ENCODE data around the gene PRKCH.
"Not testable (repeated sequence)": the region's sequence is repeated elsewhere in the genome, so short reads cannot be mapped to it uniquely, and the experiment has no call there.

The PRKCH gene

DNA sequence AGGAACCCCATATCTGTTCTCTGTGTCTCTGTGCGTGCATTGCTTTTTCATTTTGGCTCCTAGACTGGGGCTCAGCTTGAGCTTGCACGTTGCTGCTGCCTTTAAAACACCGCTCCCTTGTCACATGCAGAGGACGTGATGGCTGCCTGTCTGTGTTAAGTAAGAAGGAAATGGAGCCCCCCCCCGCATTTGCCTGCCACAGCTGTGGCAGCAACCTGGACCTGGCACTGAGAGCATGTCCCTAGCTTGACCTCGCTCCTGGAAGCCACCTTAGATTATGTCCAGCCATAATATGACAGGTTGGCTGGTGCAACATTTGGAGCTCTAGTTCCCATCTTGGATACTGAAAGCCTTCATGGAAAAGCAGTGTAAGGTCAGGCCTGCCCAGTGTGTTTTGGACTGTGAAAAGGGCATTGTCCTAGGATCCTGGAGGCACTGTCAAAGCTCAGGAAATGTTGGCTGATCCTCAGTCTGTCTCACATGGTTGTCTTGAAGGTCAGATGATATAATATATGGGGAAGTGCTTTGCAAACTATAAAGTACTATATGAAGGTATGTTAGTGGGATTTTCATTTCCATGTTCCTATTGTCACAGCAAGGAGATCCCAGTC lies 73.8 kb downstream of the PRKCH start:
- no peak for DNase-seq (ENCODE audit: low read depth)

GRCh38 chr14:61396279-61396678 lies 74.9 kb downstream of the PRKCH start:
- DNase-seq (ENCODE audit: low read depth) = no peak

DNA sequence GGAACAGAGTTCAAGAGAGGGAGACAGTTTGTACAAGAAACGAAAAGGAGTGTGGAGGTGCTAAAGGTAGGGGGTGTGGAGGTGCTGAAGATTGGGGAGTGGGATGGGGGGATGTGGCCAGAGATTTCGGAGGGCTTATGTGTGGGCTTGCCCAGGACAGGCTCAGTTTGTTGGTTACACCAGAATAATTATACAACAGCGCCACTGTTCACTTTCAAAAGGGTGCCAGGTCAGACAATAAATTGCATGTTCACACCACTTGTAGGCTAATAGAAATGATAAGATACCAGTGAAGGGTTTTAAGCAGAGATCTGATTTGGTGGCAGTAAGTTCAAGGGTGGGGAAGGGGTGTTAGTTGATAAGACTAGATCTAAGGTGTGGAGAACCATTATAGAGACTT lies 75.3 kb downstream of the PRKCH start:
- DNase-seq (ENCODE audit: low read depth) = no peak

DNA sequence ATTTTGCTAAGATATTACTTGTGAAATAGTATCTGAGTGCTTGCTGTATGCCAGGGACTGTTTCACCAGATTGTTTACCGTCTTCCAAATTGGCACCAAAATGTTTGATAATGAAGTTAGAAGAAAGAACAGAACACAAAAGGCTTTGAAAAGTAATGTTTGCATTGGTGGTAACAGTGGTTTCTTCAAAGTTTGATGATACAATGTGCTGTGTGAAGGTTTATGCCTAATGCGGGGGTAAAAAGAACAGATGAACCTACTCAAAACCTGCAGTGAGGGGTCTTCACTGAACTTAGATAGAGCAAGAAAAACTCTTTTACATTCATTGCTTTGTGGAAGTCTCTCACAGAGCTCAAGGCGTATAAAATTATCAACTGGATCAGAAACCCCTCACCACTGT lies 76.2 kb downstream of the PRKCH start:
- no peak for DNase-seq (ENCODE audit: low read depth)

DNA sequence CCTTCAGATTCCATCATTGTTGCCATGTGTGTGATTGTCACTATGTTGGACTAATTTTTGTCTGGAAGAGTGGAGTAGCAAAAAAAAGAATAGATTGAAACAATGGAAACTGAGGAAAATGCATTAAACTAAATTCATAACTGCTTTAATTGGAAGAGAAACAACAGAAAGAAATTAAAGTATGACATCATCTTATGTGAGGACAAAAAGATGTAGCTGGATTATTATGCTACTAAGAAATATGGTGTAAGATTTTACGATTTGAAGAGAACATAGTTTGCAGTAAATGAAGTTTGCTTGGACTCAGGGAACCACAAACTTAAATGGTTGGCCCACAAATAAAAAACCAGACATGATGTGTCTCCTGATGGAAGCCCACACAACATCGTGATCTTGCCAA lies 76.8 kb downstream of the PRKCH start:
- DNase-seq (ENCODE audit: low read depth) = no peak

DNA sequence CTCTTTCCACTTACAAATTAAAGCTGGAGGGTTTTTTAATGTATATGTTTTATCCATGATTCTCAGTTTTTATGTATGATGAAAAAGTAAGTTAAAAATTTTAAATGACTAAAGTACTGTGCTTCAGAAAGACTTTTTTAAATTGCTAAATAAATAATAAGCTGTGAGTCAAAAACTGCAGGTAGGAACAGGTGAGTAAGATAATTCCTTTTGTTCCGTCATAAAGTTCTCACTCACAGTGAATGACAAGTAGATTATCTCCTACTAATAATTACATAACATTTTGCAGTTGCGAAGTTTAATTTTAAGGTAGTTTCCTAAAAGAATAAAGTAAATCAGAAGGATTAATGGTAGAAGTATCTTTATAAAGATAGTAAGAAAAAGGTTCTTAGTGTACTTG lies 78.0 kb downstream of the PRKCH start:
- DNase-seq (ENCODE audit: low read depth) = no peak

DNA sequence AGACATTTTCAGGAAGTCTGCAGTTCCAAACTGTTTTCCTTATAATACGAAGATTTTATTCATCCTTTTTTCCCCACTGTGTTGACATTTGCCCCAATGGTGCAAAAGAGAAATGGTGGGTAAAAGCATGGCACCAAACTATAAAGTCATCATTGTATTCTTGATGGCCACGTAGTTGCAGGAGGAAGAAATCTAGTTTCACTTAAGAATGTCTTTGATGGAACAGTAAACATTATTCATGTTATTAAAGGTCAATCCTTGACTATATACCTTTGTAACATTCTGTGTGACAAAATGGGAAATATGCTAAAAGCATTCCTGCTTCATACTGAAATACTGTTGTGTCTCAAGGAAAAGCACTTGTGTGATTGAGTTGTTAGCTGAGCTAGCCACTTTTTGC lies 80.1 kb downstream of the PRKCH start:
- no peak for DNase-seq (ENCODE audit: low read depth)

DNA sequence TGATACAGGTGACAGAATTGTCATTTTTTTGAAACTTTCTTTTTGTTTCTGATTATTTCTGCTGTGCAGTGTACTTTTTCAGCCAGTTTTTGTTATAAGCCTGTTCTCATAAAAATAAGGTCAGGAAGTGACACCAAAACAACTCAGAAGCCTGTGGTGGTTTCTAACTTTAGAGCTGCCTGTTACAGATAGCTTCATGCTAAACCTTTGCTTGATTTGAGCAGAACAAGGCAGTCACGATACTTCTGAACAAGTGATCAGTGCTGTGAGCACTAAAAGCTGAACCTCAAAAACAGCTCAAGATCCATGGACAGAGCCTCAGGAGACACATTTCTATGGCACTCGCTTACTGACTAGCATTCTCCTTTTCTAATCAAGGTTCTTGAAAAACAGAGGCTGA lies 82.0 kb downstream of the PRKCH start:
- DNase-seq (ENCODE audit: low read depth) = no peak

DNA sequence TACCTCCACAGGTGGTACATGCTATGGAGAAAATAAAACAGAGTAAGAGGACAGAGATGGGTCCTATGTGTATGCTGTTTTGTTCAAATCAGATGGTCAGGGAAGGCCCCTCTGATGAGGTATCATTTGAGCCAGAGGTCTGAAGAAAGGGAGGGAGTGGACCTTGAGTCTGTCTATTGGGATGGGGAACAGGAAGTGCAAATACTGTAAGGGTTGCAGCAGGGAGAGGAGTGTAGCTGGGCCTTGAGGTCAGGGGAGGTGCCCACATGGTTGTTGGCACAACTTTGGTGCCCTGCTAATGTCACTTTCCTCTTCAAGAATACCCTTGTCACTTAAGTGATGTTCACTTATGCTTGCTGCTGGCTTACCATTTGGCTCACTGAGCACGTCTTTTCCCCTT lies 83.3 kb downstream of the PRKCH start:
- no peak for DNase-seq (ENCODE audit: low read depth)

GRCh38 chr14:61406198-61406597 lies 84.8 kb downstream of the PRKCH start:
- no peak for DNase-seq (ENCODE audit: low read depth)

DNA sequence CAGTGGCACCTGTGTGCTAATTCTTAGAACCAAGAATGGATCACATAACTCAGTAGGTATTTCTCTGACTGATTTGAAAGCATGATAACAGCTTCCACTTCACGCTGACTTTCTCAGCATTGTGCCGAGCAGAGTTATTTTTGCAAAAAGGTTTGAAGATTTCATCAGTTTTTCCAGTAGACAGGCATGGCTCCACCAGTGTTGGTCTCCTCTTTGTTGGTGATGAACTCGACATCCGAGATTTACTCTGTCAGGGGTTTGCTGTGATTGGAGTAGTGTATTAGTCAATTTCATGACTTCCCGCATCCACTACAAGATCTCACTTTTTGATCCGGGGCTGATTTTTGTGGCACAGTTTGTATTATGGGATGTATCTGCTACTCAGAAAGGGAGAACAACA lies 85.3 kb downstream of the PRKCH start:
- peak; percentile 37 for DNase-seq (ENCODE audit: low read depth)

- DNase-seq (ENCODE audit: low read depth) = no peak
These were observed 87.1 kb downstream of the PRKCH start for GRCh38 chr14:61408498-61408897.

DNA sequence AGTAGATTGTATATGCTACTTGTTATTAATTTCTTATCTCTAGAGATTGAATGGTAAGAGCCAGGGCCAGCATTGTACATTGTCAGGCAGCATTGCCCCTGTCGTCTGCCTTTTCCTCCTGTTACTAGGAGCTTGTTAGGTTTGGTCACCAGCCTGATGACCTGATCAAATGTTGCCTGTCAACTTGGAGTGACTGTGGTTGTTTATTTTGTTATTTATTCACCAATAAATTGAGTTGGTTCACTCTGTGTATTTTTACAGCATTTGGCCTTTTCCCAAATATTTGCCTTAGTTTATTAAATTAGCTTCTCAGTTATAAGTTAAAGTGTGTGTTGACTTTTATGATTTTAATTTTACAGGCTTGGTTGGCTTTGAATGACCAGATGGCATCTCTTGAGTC lies 88.4 kb downstream of the PRKCH start:
- DNase-seq (ENCODE audit: low read depth) = no peak

- not testable (repeated sequence) for DNase-seq (ENCODE audit: low read depth)
These were observed 94.6 kb downstream of the PRKCH start for GRCh38 chr14:61415934-61416333.

DNA sequence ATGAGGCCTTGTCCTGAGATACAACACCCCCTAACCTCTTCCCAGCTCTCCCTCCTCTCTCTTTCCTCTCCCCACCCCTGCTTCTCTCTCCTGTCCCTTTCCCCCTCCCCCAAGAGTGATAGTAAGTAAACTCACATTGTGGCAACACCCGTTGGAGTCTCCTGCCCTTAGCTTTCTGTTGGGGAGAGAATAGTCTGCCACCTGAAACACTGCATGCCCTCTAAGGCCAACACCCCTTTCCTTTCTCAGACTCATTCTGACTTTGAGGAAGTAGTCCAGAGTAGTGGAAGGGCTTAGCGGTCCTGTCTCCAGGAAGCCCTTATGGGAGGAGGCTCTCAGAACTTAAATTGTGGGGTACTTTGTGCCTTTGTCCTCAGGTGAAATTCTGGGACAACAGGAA lies 95.2 kb downstream of the PRKCH start:
- DNase-seq (ENCODE audit: low read depth) = no peak

- no peak for DNase-seq (ENCODE audit: low read depth)
These were observed 95.8 kb downstream of the PRKCH start for GRCh38 chr14:61417141-61417540.

DNA sequence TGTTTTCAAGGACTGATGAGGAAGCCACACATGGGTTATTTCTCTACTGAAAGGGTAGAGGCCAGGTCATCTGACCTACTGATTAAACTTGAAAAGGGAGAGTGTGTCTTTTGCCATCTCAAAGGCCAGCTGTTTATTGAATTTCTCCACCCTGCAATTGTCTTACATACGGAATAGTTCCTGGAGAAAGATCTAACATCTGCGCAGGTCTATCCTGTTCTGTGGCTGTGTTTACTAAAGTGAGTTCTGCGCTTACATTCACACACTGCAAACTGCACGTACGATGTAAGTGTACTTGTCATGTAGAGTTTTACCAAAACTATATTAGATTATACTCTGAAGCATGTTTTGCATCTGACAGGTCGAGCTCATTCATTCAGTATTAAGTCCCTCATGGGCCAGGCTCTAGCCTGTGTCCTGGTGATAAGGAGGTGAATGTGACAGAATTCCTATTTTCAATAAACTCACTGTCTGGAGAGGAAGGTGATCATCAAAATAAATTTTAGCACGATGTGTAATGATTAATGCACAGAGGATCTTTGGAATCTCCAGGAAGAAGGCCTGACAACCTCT lies 96.6 kb downstream of the PRKCH start:
- DNase-seq (ENCODE audit: low read depth) = no peak

DNA sequence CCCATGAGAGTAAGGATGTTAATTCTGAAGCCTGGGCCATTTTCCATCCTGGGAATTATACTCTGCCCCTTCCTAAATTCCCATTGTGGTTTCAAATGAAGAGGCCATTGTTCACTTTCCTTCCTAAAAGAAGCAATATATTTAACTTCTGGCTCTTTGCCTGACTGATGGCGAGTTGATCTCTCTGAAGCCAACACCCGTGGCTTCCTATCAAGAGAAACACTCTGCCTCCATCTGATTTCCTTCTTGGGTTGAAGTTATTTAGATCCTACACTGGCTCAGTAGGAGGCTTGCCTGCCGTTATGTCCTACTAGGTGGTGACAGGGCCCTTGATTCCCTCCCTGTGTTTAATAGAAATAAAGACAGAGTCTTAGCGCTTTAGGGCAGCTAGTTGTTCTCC lies 97.4 kb downstream of the PRKCH start:
- no peak for DNase-seq (ENCODE audit: low read depth)

DNA sequence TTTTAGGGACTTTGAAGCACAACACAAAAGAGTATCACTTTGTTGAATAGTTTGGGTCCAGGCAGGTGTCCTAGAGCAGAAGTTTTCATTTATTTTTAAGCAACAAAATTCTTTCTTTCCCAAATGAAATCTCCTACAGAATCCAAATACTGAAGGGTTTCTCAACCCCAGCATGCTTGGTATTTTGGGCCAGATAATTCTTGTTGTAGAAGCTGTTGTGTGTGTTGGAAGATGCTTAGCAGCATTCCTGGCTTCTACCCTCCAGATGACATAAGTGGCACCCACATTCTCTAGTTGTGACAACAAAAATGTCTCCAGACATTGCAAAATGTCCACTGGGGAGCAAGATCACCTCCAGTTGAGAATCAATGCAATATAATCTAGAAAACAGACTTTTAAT lies 97.8 kb downstream of the PRKCH start:
- no peak for DNase-seq (ENCODE audit: low read depth)

DNA sequence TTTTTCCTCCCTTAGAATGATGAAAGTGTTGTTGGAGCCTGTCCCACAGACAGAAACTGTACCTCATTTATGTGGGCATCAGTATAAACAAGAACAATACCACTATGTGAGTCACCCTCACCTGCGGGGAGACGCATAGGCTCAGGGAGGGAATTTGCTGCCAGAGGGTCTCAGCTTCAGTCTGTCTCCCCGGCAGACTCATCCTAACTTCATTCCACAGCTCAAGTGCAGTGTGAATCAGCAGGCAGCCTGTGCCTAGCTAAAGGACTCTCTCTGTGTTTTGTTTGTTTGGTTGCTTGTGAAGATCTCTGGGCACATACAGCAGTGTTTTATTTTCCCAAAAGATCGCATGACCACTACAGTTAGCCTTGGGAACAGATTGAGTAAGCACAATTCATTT lies 98.9 kb downstream of the PRKCH start:
- no peak for DNase-seq (ENCODE audit: low read depth)

DNA sequence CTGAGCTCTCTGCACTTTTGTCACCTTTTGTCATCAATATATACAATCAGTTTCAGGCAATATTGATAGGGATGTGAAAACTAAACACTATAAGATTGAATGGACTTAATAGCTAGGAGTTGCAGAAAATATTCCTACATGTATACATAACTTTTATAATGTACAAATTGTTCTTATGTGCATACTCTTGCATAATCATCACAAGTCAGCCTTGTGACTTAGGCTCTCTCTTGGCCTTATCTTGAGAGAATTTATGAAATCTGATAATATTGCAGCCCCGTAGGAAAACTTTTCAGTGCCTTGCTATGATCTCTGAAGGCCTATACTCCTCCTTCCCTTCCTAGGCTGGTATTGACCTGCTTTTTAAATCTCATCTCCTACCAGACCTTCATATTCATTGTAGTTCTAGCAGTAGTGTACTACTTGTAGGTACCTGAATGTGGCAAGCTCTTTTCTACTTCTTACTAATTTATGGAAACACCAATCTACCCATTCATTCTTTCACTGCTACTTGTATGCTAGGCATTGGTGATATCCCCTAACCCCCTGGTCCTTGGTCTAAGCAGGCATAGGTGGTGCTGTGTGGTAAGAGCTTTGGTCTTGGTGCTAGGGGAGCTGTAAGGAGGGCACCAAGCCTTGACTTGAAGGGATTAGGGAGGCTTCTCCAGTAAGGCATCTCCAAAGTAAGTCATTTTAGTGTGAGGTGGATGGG lies 100.0 kb downstream of the PRKCH start:
- DNase-seq (ENCODE audit: low read depth) = no peak

GRCh38 chr14:61426048-61426447 lies 104.7 kb downstream of the PRKCH start:
- DNase-seq (ENCODE audit: low read depth) = no peak

DNA sequence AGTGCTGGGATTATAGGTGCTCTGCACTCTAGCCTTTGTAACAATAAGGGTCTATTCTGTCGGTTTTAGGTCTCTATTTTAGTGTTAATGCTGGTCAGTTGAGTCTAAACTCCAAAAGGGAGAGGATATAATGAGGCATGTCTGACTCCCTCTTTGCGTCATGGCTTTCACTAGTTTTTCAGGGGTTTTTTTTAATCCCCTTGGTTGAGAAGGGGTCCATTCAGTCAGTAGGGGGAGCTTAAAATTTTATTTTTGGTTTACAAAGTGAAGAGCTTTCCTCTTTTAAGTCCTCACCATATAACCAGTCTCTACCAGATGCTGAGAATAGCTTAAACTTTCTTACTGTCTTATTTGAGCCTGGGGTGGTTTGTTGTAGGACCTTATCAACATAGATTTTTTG lies 106.9 kb downstream of the PRKCH start:
- DNase-seq (ENCODE audit: low read depth) = no peak

- DNase-seq (ENCODE audit: low read depth) = no peak
These were observed 107.9 kb downstream of the PRKCH start for GRCh38 chr14:61429316-61429715.
